Stomach (tissue), 4 donors: ENCODE measurements around the gene CNST.

Experiments used
- CTCF ChIP-seq, 7 experiments: fragments of 450-650 bp in 4 of 7; fragments of 200-600 bp in 3 of 7; sonication (generic) in 3 of 7; IDR thresholded peaks; one replicate each; pipeline ENCODE4 v1.5.1; 2016 to 2019; ENCODE audit warnings: antibody characterized with exemption in 7 of 7, control low read depth in 2 of 7, mild to moderate bottlenecking in 1 of 7
- EP300 ChIP-seq: sonication (generic); formaldehyde crosslinking; IDR thresholded peaks from one replicate; pipeline ENCODE4 v1.6.1; 2017; ENCODE audit warnings: antibody characterized with exemption
- POLR2A ChIP-seq, 4 donors: fragments of 450-650 bp; IDR thresholded peaks; one replicate each; pipeline ENCODE4 v1.6.1; 2016; ENCODE audit warnings: antibody characterized with exemption in 4 of 4, control low read depth in 2 of 4, mild to moderate bottlenecking in 1 of 4, moderate library complexity in 1 of 4
- POLR2AphosphoS5 ChIP-seq, 3 donors: sonication (generic); formaldehyde crosslinking; IDR thresholded peaks; one replicate each; pipeline ENCODE4 v1.6.1; 2016; ENCODE audit warnings: antibody characterized with exemption in 3 of 3

- TF ChIP-seq CTCF (IDR thresholded peaks at IDR 0.05) (no peak), POLR2A (IDR thresholded peaks at IDR 0.05) (no peak), POLR2AphosphoS5 (IDR thresholded peaks at IDR 0.05) (no peak), EP300 (no peak)
Observed at GRCh38 chr1:246602194-246602593, 35.9 kb downstream of the CNST start.
